HuH-7 (cell line): ENCODE data around the gene RAB3A.

Experiments
- DNase-seq: peaks from one replicate; pipeline ENCODE4 v3.0.0; 2011; ENCODE audit warnings: low spot score

RAB3A gene, protein sequence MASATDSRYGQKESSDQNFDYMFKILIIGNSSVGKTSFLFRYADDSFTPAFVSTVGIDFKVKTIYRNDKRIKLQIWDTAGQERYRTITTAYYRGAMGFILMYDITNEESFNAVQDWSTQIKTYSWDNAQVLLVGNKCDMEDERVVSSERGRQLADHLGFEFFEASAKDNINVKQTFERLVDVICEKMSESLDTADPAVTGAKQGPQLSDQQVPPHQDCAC

DNA sequence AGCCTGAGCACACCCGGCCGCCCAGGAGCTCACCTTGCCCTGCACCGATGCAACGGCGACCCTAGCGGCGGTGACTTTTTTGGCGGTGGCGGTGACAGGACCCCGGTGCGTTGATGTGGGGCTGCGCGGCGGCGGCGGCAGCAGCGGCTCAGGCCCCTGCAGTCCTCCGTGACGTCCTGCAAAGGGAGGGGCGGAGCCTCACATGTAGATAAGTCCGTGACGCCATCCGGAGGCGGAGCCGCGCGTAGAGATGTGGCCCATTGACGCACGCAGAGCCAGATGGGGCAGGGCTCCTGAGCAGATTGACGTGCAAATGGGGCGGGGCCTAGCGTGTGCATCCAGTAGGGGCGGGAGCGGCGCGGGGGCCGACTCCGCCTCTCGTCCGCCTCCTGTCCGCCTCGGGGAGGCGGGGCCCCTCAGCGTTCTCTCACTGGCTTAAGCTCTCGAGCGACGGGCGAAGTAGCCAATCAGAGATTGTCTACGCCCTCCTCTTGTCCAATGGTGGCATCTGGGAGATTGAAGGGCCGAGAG is at the start of gene RAB3A:
TSS of gene RAB3A (minus strand) at position 180 of the 531 bp plus-strand sequence. CDS start 1,302 bp downstream, outside the sequence.
- peak; percentile 98 for DNase-seq

DNA sequence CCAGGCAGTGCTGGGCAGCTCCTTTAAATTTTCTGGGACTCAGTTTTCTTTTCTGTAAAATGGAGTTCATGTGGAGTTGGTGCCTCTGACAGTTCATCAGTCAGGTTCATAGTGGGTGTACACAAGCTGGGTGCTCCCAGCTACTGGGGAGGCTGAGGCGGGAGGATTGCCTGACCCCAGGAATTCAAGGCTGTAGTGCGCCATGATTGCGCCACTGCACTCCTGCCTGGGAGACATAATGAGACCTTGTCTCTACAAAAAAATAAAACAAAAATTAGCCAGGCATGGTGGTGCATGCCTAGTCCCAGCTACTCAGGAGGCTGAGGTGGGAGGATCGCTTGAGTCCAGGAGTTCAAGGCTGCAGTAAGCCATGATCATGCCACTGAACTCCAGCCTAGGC is 49.3 kb upstream of the RAB3A start:
- no peak for DNase-seq

DNA sequence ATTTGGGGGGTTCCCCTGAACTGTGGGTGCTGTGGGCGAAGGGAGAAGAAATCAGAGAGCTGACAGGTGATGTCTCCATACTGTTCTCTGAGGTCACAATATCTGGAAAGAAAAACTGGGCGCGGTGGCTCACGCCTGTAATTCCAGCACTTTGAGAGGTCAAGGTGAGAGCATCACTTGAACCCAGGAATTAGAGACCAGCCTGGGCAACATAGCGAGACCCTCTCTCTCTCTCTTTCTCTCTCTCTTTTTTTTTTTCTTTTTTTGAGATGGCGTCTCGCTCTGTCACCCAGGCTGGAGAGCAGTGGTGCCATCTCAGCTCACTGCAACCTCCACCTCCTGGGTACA is 48.5 kb upstream of the RAB3A start:
- DNase-seq, result no peak

- DNase-seq, result peak; percentile 82
Observed at GRCh38 chr19:18251587-18252369, 47.9 kb upstream of the RAB3A start.

GRCh38 chr19:18249834-18250233 is 46.0 kb upstream of the RAB3A start:
- no peak for DNase-seq

- no peak for DNase-seq
Observed at GRCh38 chr19:18245297-18245696, 41.5 kb upstream of the RAB3A start.

DNA sequence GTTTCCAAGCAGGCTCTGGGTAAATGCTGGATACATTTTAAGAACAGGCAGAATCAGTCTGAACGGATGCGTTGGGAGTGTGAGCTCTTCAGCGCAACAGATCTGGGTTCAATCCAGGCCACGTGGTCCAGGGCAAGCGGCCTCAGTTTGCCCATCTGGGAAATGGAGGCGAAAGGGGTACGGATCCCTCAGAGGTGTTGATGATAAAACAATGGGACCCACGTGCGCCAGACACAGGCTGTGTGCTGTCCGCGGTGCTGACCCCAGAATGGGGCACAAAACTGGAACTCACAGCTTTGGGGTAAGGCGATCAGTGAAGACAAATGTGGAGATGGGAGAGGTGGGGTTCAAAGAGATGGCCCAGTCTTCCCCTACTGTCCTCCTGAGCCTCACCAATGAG is 35.5 kb upstream of the RAB3A start:
- DNase-seq, result no peak

DNA sequence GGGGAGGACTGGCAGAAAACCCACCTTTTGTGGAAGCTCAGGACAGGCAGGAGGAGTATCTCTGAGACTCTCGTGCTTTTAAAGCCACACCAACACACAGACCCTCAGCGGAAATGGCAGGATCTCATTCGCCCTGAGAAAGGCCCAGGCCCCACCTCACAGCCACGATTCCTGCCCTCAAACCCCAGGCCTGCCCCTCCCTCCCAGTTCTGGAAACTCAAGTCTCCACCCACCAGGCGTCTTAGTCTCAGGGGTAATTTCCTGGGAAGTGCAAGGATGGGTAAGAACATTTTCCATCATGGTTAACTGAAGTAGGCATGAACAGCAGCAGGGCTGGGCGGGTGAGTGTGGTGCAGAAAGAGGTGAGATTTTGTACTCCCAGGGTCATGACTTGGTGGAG is 30.4 kb upstream of the RAB3A start:
- DNase-seq, result no peak

GRCh38 chr19:18233224-18233825 is 29.5 kb upstream of the RAB3A start:
- DNase-seq, result peak; percentile 91

GRCh38 chr19:18232540-18233223 is 28.8 kb upstream of the RAB3A start:
- DNase-seq, result peak; percentile 59

DNA sequence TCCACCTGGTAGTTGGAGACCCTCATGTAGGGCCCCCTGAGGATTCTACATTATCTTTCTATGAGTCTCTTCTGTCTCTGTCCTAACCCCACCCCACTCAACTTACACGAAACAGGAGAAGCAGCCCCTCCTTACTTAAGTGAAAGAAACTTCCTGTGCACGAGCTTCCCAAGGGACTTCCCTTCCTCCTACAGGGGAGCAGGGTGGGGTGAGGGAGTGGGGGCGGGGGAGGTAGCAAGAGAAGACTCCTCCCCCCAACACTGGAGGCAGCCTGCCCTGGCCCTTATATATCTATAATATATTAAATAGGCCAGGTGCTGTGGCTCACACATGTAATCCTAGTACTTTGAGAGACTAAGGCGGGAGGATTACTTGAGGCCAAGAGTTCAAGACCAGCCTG is 27.9 kb upstream of the RAB3A start:
- no peak for DNase-seq

GRCh38 chr19:18230941-18231734 is 27.3 kb upstream of the RAB3A start:
- DNase-seq, result no peak

DNA sequence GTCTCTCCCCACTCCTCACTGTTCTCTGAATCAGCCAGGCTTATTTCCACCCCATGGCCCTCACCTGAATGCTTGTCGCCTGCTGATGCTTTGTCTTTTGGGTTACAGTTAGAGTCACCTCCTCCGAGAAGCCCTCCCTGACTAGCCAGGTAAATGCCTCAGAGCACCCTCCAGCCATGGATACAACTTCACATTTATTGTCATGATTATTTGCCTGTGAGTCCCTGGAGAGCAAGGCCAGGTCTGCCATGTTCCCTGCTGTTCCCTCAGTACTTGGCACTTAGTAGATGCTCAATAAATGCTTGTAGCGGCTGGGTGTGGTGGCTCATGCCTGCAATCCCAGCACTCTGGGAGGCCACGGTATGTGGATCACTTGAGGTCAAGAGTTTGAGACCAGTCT is 26.1 kb upstream of the RAB3A start:
- no peak for DNase-seq

- DNase-seq, result no peak
Observed at GRCh38 chr19:18229474-18229873, 25.6 kb upstream of the RAB3A start.

DNA sequence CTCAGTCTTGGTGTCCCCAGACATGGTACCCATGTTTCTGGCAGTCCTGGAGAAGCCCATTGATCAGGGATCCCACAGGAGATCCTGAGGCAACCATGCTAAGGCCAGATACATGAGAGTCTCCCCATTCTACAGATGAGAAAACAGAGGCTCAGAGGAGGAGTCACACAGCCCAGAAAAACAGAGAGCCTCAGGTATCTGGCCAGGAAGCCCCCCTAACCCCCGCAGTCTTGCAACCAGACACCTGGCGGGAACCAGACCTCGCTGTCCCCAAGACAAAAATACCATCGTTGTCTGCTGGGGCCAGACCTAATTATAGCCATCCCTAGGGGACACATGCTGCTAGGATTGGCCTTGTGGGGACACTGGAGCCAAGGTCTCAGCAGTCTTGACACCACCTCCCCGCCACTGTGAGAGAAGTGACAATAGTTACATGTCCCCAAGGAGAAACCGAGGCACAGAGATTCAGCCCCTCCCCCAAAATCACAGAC is 24.0 kb upstream of the RAB3A start:
- no peak for DNase-seq

- DNase-seq, result no peak
Observed at GRCh38 chr19:18226956-18227780, 23.3 kb upstream of the RAB3A start.

- peak; percentile 59 for DNase-seq
Observed at GRCh38 chr19:18225702-18226468, 22.0 kb upstream of the RAB3A start, which contains the start of gene PDE4C. TSS of gene PDE4C (minus strand) at chr19:18226438. CDS start at chr19:18226415, 23 bp downstream.

DNA sequence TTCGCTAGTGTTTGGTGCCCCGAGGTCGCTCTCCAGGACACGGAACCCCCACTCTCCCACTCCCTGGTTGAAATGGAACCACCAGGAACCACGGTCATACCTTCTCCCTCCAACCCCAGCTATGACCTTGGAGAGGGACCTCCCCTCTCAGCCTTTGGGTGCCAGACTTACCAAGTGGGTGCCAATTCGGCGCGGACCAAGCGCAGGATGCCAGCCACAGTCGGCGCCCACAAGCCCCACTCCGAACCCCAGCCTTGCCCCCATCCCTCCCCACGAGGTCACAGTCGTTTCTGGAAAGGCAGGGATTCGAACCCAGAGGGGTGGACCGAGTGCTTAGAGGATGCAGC is 21.5 kb upstream of the RAB3A start:
- no peak for DNase-seq

DNA sequence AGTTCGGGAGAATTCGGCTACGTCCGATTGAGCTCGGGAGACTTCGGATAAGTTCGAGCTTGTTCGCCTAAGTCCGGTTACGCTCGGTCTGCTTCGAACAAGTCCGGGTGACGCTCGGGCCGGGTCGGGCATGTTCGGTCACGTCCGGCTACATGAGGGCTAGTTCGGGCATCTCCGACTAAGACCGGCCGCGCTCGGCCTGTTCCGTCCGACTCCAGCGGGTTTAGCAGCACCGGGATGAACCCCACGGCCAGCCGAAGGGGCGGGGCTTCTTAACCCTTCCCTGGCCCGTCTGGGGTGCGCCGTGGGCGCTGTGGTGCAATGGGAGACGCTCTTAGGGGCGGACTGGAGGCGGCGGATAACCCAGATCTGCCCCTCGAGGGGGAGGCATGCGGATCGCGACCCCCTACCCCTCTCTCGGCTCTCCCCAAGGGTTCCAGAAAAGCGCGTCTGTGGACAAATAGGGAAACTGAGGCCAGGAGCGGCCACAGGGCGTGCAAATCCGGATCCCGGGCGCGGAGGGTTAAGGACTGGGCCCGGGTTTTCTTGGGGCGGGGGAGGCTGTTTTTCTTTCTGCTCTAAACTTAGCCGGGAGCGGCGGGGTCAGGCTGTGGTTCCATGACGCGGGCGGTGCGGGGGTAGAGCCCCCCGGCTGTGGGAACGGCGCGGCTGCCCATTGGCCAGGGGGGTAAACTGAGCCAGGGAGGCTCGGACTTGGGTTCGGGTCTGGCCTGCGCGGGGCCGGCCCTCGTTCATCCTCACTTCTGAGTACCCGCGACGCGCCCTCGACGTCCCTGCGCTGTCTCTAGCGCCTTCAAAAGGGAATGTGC is 20.9 kb upstream of the RAB3A start:
- peak; percentile 94 for DNase-seq
